WTC11 (cell line): Measurements from ENCODE around the gene GCG. TPM values are rescaled to one million over a fixed set of nuclear protein-coding genes. Genes with fewer than 3 reads are reported as not detected.

ENCODE experiments used
- ATAC-seq: fragments of 200-7000 bp; cut with Tn5 transposase; 2 replicates; pipeline ENCODE4 v1.10.0; 2021; ENCODE audit warnings: mild to moderate bottlenecking, moderate library complexity
- CTCF ChIA-PET: fragments of 300-600 bp; sonication (Branson Sonifier 250); formaldehyde crosslinking; loops from one replicate; lab custom pipeline; 2021; ENCODE audit warnings: antibody characterized with exemption; lab: Charles Lee
- POLR2A ChIA-PET: fragments of 350-600 bp; sonication (Branson Sonifier 250); formaldehyde crosslinking; loops from one replicate; lab custom pipeline; 2021; ENCODE audit warnings: antibody characterized with exemption; lab: Charles Lee
- DNase-seq: peaks from one replicate; pipeline ENCODE4 v3.0.0; 2021; ENCODE audit warnings: low spot score
- H3K27ac Mint-ChIP-seq: 2 replicates; pipeline ENCODE4 v1.8.0; 2021; ENCODE audit warnings: mixed read lengths
- H3K27me3 Mint-ChIP-seq: 2 replicates; pipeline ENCODE4 v1.8.0; 2021; ENCODE audit warnings: low read depth, mild to moderate bottlenecking, moderate library complexity, mixed read lengths
- H3K36me3 Mint-ChIP-seq: 2 replicates; pipeline ENCODE4 v1.8.0; 2021; ENCODE audit warnings: mixed read lengths
- H3K4me1 Mint-ChIP-seq: 2 replicates; pipeline ENCODE4 v1.8.0; 2022; ENCODE audit warnings: mixed read lengths
- H3K4me3 Mint-ChIP-seq: 2 replicates; pipeline ENCODE4 v1.8.0; 2021; ENCODE audit warnings: mild to moderate bottlenecking, moderate library complexity, mixed read lengths
- H3K9me3 Mint-ChIP-seq: 2 replicates; pipeline ENCODE4 v1.8.0; 2021; ENCODE audit warnings: mixed read lengths
- AFF4 ChIP-seq: sonication (generic); formaldehyde crosslinking; IDR thresholded peaks from 2 replicates; pipeline ENCODE4 v1.8.1; 2023; ENCODE audit warnings: mild to moderate bottlenecking, missing genetic modification reagents, borderline replicate concordance
- MLX ChIP-seq: sonication (generic); formaldehyde crosslinking; IDR thresholded peaks from 2 replicates; pipeline ENCODE4 v1.8.1; 2023; ENCODE audit warnings: mild to moderate bottlenecking, missing genetic modification reagents, moderate library complexity
- MXD4 ChIP-seq: fragments of 250-450 bp; sonication (Bioruptor Pico); IDR thresholded peaks from 2 replicates; pipeline ENCODE4 v1.8.0; 2021; ENCODE audit warnings: mild to moderate bottlenecking, moderate library complexity, borderline replicate concordance
- SMAD4 ChIP-seq: sonication (generic); formaldehyde crosslinking; IDR thresholded peaks from 2 replicates; pipeline ENCODE4 v1.8.0; 2022; ENCODE audit warnings: mild to moderate bottlenecking, missing genetic modification reagents
- SP1 ChIP-seq: sonication (generic); formaldehyde crosslinking; conservative IDR thresholded peaks from 2 replicates; pipeline ENCODE4 v1.8.1; 2022; ENCODE audit warnings: missing genetic modification reagents
- ZMAT4 ChIP-seq: fragments of 250-450 bp; sonication (Bioruptor Pico); IDR thresholded peaks from 2 replicates; pipeline ENCODE4 v1.9.0; 2021; ENCODE audit warnings: mild to moderate bottlenecking
- ZNF138 ChIP-seq: sonication (generic); formaldehyde crosslinking; conservative IDR thresholded peaks from 2 replicates; pipeline ENCODE4 v1.8.1; 2022; ENCODE audit warnings: mild to moderate bottlenecking, moderate library complexity, missing genetic modification reagents
- ZNF219 ChIP-seq: sonication (generic); formaldehyde crosslinking; IDR thresholded peaks from 2 replicates; pipeline ENCODE4 v1.8.0; 2023; ENCODE audit warnings: missing genetic modification reagents, mild to moderate bottlenecking, borderline replicate concordance
- ZNF281 ChIP-seq: sonication (generic); formaldehyde crosslinking; IDR thresholded peaks from 2 replicates; pipeline ENCODE4 v1.8.0; 2023; ENCODE audit warnings: mild to moderate bottlenecking, missing genetic modification reagents
- ZNF416 ChIP-seq: fragments of 250-450 bp; sonication (Bioruptor Pico); IDR thresholded peaks from 2 replicates; pipeline ENCODE4 v1.9.0; 2021; ENCODE audit warnings: mild to moderate bottlenecking, inconsistent platforms
- ZNF425 ChIP-seq: fragments of 250-450 bp; sonication (Bioruptor Pico); conservative IDR thresholded peaks from 2 replicates; pipeline ENCODE4 v1.9.0; 2021; ENCODE audit warnings: mild to moderate bottlenecking
- ZNF512 ChIP-seq: sonication (generic); formaldehyde crosslinking; IDR thresholded peaks from 2 replicates; pipeline ENCODE4 v1.8.1; 2022; ENCODE audit warnings: missing genetic modification reagents, borderline replicate concordance
- ZNF532 ChIP-seq: fragments of 250-450 bp; sonication (Bioruptor Pico); IDR thresholded peaks from 2 replicates; pipeline ENCODE4 v1.9.0; 2021; ENCODE audit warnings: mild to moderate bottlenecking, borderline replicate concordance
- total RNA-seq: library from RNA; stranded (reverse); gene quantifications from 3 replicates; pipeline ENCODE4 v1.2.3, GENCODE V29; 2021
- TF ChIP-seq, protein P1 (sequence below): sonication (generic); formaldehyde crosslinking; IDR thresholded peaks from 2 replicates; pipeline ENCODE4 v1.8.1; 2022; ENCODE audit warnings: mild to moderate bottlenecking, missing genetic modification reagents, moderate library complexity, borderline replicate concordance
- TF ChIP-seq, protein P2 (sequence below): sonication (generic); formaldehyde crosslinking; IDR thresholded peaks from 2 replicates; pipeline ENCODE4 v1.8.1; 2022; ENCODE audit warnings: low read depth, mild to moderate bottlenecking, moderate library complexity, missing genetic modification reagents, borderline replicate concordance

The GCG gene
- total RNA-seq, 1 experiment from 2014 or later = not detected

DNA sequence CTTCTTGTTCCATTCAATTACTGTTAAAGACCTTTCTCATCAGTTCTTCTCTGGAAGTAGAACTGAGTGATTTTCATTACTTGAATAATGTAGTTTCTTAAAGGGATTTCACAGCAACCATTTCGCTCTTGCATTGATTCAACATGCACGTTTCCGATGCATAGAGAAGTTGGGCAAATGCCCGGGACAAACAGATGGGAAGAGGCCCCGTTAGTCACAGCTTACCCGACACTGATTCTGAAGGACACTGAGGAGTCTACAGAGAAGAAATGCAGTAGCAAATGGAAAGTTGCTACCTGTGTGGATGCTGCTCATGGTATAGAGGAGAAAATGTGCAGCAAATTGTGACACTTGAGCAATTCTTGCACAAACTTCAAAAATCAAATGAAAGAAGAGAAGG is 32.3 kb upstream of the GCG start:
- H3K9me3 Mint-ChIP-seq = no peaks in the 10 kb centered on the region
- H3K27ac Mint-ChIP-seq = no peak overlapping the region
- no peak overlapping the region for H3K4me3 Mint-ChIP-seq
- ATAC-seq (no peak), DNase-seq (no peak)
- ChIA-PET POLR2A (no interaction called here), CTCF (interaction anchor here (0.9 to 1.7 kb wide), 2 partner anchors 31 to 114 kb away, joined by 3 to 6 read pairs; no protein-coding TSS in a partner anchor)
- no peaks in the 10 kb centered on the region for H3K36me3 Mint-ChIP-seq
- H3K27me3 Mint-ChIP-seq = no peaks in the 10 kb centered on the region
- H3K4me1 Mint-ChIP-seq = peaks cover 24% of the 10 kb centered on the region
- TF ChIP-seq ZNF512 (no peak), ZNF219 (no peak), ZNF281 (CRISPR knock-in tag) (no peak), ZNF416 (CRISPR knock-in tag) (no peak), MLX (no peak), ZNF138 (no peak), ZNF425 (CRISPR knock-in tag) (no peak), MXD4 (CRISPR knock-in tag) (no peak), ZNF532 (CRISPR knock-in tag) (no peak), SMAD4 (CRISPR knock-in tag) (no peak), SP1 (CRISPR knock-in tag) (no peak), AFF4 (CRISPR knock-in tag) (no peak), ZMAT4 (CRISPR knock-in tag) (no peak)
- TF ChIP-seq, protein P1, sequence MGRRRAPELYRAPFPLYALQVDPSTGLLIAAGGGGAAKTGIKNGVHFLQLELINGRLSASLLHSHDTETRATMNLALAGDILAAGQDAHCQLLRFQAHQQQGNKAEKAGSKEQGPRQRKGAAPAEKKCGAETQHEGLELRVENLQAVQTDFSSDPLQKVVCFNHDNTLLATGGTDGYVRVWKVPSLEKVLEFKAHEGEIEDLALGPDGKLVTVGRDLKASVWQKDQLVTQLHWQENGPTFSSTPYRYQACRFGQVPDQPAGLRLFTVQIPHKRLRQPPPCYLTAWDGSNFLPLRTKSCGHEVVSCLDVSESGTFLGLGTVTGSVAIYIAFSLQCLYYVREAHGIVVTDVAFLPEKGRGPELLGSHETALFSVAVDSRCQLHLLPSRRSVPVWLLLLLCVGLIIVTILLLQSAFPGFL (CRISPR knock-in tag) = no peak
- TF ChIP-seq, protein P2, sequence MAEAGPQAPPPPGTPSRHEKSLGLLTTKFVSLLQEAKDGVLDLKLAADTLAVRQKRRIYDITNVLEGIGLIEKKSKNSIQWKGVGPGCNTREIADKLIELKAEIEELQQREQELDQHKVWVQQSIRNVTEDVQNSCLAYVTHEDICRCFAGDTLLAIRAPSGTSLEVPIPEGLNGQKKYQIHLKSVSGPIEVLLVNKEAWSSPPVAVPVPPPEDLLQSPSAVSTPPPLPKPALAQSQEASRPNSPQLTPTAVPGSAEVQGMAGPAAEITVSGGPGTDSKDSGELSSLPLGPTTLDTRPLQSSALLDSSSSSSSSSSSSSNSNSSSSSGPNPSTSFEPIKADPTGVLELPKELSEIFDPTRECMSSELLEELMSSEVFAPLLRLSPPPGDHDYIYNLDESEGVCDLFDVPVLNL (CRISPR knock-in tag) = no peak
